CD14-positive monocyte (primary cell): ENCODE results near the gene MEG3. TPM values are rescaled to one million over a fixed set of nuclear protein-coding genes. Genes with fewer than 3 reads are reported as not detected.
A peak's percentile ranks its signal among the peaks of the same experiment; 100 is the strongest.

Source experiments
- DNase-seq, 3 donors: peaks; one replicate each; pipeline ENCODE4 v3.0.0-alpha.2; 2011 to 2022
- H2AFZ ChIP-seq: 2 replicates; pipeline ENCODE4 v1.6.0; 2012; ENCODE audit warnings: mild to moderate bottlenecking, low read depth, low read length, inconsistent platforms; ENCODE audit not compliant: insufficient read depth, poor library complexity, severe bottlenecking
- H3K27ac ChIP-seq, 2 donors: 1 replicate in 1 of 2; 2 replicates in 1 of 2; pipeline ENCODE4 v1.5.1; 2012 to 2013; ENCODE audit warnings: low read length in 2 of 2, control low read depth in 1 of 2, inconsistent platforms in 1 of 2, low read depth in 1 of 2, mild to moderate bottlenecking in 1 of 2
- H3K27me3 ChIP-seq, 2 donors: one replicate each; pipeline versions ENCODE4 v1.6.0 to v1.6.1; 2011 to 2013; ENCODE audit warnings: low read length in 2 of 2; ENCODE audit not compliant: control insufficient read depth in 2 of 2, insufficient read depth in 2 of 2
- H3K36me3 ChIP-seq, 2 donors: replicated peaks in 1 of 2; 1 replicate in 1 of 2; 2 replicates in 1 of 2; pipeline versions ENCODE4 v1.5.1 to v1.6.1; 2012 to 2013; ENCODE audit warnings: low read length in 2 of 2, control low read depth in 1 of 2, inconsistent platforms in 1 of 2, mild to moderate bottlenecking in 1 of 2; ENCODE audit not compliant: insufficient read depth in 2 of 2, control insufficient read depth in 1 of 2
- H3K4me1 ChIP-seq, 2 donors: 1 replicate in 1 of 2; 2 replicates in 1 of 2; pipeline versions ENCODE4 v1.5.1 to v1.6.1; 2012 to 2013; ENCODE audit warnings: low read length in 2 of 2, control low read depth in 1 of 2, inconsistent platforms in 1 of 2, mild to moderate bottlenecking in 1 of 2, moderate library complexity in 1 of 2; ENCODE audit not compliant: insufficient read depth in 2 of 2, control insufficient read depth in 1 of 2
- H3K4me2 ChIP-seq: replicated peaks from 2 replicates; pipeline ENCODE3; 2012; ENCODE audit warnings: low read length, moderate library complexity, mild to moderate bottlenecking; ENCODE audit not compliant: poor library complexity, severe bottlenecking; ENCODE audit errors: extremely low read depth
- H3K4me3 ChIP-seq, 3 experiments: fragments of 200-600 bp in 1 of 3; sonication (generic) in 1 of 3; replicated peaks in 1 of 3; 1 replicate in 2 of 3; 2 replicates in 1 of 3; pipeline ENCODE4 v1.5.1; 2011 to 2013; ENCODE audit warnings: low read length in 3 of 3, mild to moderate bottlenecking in 3 of 3, control low read depth in 2 of 3, low read depth in 2 of 3, inconsistent platforms in 1 of 3, moderate library complexity in 1 of 3
- H3K79me2 ChIP-seq: 2 replicates; pipeline ENCODE4 v1.6.0; 2012; ENCODE audit warnings: mild to moderate bottlenecking, control low read depth, inconsistent platforms, low read length, moderate library complexity; ENCODE audit not compliant: insufficient read depth
- H3K9ac ChIP-seq: 2 replicates; pipeline ENCODE4 v1.6.0; 2017; ENCODE audit warnings: low read length, mild to moderate bottlenecking; ENCODE audit not compliant: insufficient read depth, poor library complexity, severe bottlenecking
- H3K9me3 ChIP-seq, 2 donors: replicated peaks in 1 of 2; 1 replicate in 1 of 2; 2 replicates in 1 of 2; pipeline versions ENCODE4 v1.5.1 to v1.6.1; 2012 to 2013; ENCODE audit warnings: low read length in 2 of 2, control low read depth in 1 of 2; ENCODE audit not compliant: control insufficient read depth in 1 of 2, insufficient read depth in 1 of 2
- H4K20me1 ChIP-seq: 2 replicates; pipeline ENCODE4 v1.6.0; 2012; ENCODE audit warnings: mild to moderate bottlenecking, low read length, control low read depth, moderate library complexity; ENCODE audit not compliant: insufficient read depth
- H3K27ac Mint-ChIP-seq, 7 donors: one replicate each; pipeline ENCODE4 v1.8.0; 2020; ENCODE audit warnings: mild to moderate bottlenecking in 7 of 7, mixed read lengths in 7 of 7, moderate library complexity in 6 of 7, inconsistent platforms in 2 of 7
- H3K27me3 Mint-ChIP-seq, 3 donors: one replicate each; pipeline ENCODE4 v1.8.0; 2021 to 2022; ENCODE audit warnings: low read depth in 3 of 3, mild to moderate bottlenecking in 3 of 3, mixed read lengths in 3 of 3, moderate library complexity in 3 of 3, inconsistent platforms in 1 of 3
- H3K36me3 Mint-ChIP-seq, 2 donors: one replicate each; pipeline ENCODE4 v1.8.0; 2020; ENCODE audit warnings: mixed read lengths in 2 of 2, inconsistent platforms in 1 of 2, mild to moderate bottlenecking in 1 of 2
- H3K4me1 Mint-ChIP-seq: one replicate; pipeline ENCODE4 v1.8.0; 2020; ENCODE audit warnings: mild to moderate bottlenecking, mixed read lengths
- H3K4me3 Mint-ChIP-seq, 2 donors: one replicate each; pipeline ENCODE4 v1.8.0; 2020; ENCODE audit warnings: mild to moderate bottlenecking in 2 of 2, mixed read lengths in 2 of 2, moderate library complexity in 1 of 2
- H3K9me3 Mint-ChIP-seq, 7 donors: one replicate each; pipeline ENCODE4 v1.8.0; 2020 to 2022; ENCODE audit warnings: mixed read lengths in 7 of 7, mild to moderate bottlenecking in 6 of 7, moderate library complexity in 6 of 7, inconsistent platforms in 2 of 7
- WGBS: methylation state at CpG from one replicate; pipeline ENCODE4 v1.1.5; 2013; ENCODE audit warnings: missing lambda C conversion rate; ENCODE audit not compliant: insufficient coverage; 5-methylcytosine and 5-hydroxymethylcytosine counted together
- intact Hi-C, 2 donors: fragments of 100-400 bp; cut with micrococcal nuclease; formaldehyde crosslinking; loops; one replicate each; pipeline versions ENCODE4 v1.15.0 to v1.15.1; 2023
- polyA plus RNA-seq, 3 donors: library from polyadenylated mRNA; depleted of rRNA in 1 of 3; unstranded in 2 of 3; stranded (reverse) in 1 of 3; fragments of 300-500 nt in 2 of 3; fragments of >200 nt in 1 of 3; fragmentation: Illumina TruSeq in 2 of 3; gene quantifications; 1 replicate in 2 of 3; 2 replicates in 1 of 3; pipeline ENCODE4 v1.2.3, GENCODE V29; 2012 to 2021
- TF ChIP-seq, protein P1 (sequence below): fragments of 200-600 bp; IDR thresholded peaks from one replicate; pipeline ENCODE4 v1.8.0; 2022; ENCODE audit warnings: antibody characterized with exemption, mild to moderate bottlenecking

The MEG3 gene
- polyA plus RNA-seq, 3 donors, result 1.7 TPM; not detected in 2

GRCh38 chr14:100834794-100835547, 9.1 kb downstream of the MEG3 start:
- no peak overlapping the region for H3K9ac ChIP-seq
- peaks cover 0 to 4% (median 0%) of the 10 kb centered on the region in 7 donors for H3K9me3 Mint-ChIP-seq
- H3K4me3 Mint-ChIP-seq, result no peak overlapping the region
- no peaks in the 10 kb centered on the region for H3K4me1 Mint-ChIP-seq
- H3K4me3 ChIP-seq, result no peak overlapping the region
- no peak overlapping the region for H3K27ac ChIP-seq
- no peak for DNase-seq
- H3K27me3 ChIP-seq, result no peaks in the 10 kb centered on the region
- peaks cover 3 to 7% (median 6%) of the 10 kb centered on the region in 3 donors for H3K27me3 Mint-ChIP-seq
- no peak overlapping the region for H3K4me2 ChIP-seq
- 89% methylated on average over 21 of the region's 29 CpGs for WGBS
- peak overlapping the region in 1 of 7 donors; percentile 6 for H3K27ac Mint-ChIP-seq
- no peaks in the 10 kb centered on the region for H3K4me1 ChIP-seq
- no peaks in the 10 kb centered on the region for H4K20me1 ChIP-seq
- TF ChIP-seq, protein P1, sequence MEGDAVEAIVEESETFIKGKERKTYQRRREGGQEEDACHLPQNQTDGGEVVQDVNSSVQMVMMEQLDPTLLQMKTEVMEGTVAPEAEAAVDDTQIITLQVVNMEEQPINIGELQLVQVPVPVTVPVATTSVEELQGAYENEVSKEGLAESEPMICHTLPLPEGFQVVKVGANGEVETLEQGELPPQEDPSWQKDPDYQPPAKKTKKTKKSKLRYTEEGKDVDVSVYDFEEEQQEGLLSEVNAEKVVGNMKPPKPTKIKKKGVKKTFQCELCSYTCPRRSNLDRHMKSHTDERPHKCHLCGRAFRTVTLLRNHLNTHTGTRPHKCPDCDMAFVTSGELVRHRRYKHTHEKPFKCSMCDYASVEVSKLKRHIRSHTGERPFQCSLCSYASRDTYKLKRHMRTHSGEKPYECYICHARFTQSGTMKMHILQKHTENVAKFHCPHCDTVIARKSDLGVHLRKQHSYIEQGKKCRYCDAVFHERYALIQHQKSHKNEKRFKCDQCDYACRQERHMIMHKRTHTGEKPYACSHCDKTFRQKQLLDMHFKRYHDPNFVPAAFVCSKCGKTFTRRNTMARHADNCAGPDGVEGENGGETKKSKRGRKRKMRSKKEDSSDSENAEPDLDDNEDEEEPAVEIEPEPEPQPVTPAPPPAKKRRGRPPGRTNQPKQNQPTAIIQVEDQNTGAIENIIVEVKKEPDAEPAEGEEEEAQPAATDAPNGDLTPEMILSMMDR, result no peak
- intact Hi-C loops, result no loop called here
- no peak overlapping the region for H2AFZ ChIP-seq
- no peaks in the 10 kb centered on the region for H3K79me2 ChIP-seq
- H3K36me3 ChIP-seq, result no peaks in the 10 kb centered on the region
- no peaks in the 10 kb centered on the region for H3K36me3 Mint-ChIP-seq
- no peaks in the 10 kb centered on the region for H3K9me3 ChIP-seq

DNA sequence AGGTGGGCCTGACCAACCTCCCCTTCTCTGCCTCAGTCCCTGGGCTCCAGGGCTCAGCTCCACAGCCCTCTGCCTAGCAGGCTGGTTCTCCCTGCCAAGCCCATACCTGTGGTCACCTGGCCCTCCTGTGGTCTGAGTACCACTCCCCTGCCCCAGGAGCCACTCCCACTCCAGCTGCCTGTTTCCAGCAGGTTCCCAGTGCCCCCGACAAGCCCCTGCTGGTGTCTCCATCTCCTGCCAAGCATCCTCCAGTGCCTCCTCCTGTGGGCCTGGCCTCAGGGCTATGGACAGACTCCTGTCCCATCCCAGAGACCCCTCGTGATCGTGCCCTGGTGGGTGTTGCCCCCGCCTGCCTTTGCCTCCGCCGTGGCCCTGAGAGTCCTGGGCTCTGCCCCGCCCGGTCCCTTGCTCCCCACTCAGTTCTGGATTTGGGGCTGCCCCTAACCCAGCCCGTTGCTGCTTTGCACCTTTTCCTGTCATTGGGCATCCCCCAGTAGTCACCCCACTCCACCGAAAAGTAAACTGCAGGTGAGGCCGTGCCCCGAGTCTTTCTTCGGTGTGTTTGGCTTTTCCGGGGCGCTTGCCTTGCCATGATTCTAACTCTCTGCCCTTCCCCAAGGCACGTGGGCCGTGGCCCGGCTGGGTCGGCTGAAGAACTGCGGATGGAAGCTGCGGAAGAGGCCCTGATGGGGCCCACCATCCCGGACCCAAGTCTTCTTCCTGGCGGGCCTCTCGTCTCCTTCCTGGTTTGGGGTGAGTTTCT, 9.8 kb downstream of the MEG3 start:
- no peak overlapping the region for H3K4me2 ChIP-seq
- no peaks in the 10 kb centered on the region for H3K4me1 Mint-ChIP-seq
- H2AFZ ChIP-seq, result no peak overlapping the region
- H3K36me3 ChIP-seq, result no peaks in the 10 kb centered on the region
- no peaks in the 10 kb centered on the region for H3K27me3 ChIP-seq
- H4K20me1 ChIP-seq, result no peaks in the 10 kb centered on the region
- H3K9me3 ChIP-seq, result no peaks in the 10 kb centered on the region
- intact Hi-C loops, result no loop called here
- no peak overlapping the region for H3K4me3 Mint-ChIP-seq
- H3K27ac ChIP-seq, result no peak overlapping the region
- no peak for DNase-seq
- H3K27me3 Mint-ChIP-seq, result peaks cover 3 to 7% (median 6%) of the 10 kb centered on the region in 3 donors
- no peak overlapping the region for H3K9ac ChIP-seq
- WGBS, result 93% methylated on average over 19 of the region's 24 CpGs
- TF ChIP-seq, protein P1, result no peak
- H3K27ac Mint-ChIP-seq, result no peak overlapping the region
- H3K36me3 Mint-ChIP-seq, result no peaks in the 10 kb centered on the region
- H3K4me3 ChIP-seq, result no peak overlapping the region
- H3K4me1 ChIP-seq, result no peaks in the 10 kb centered on the region
- peaks cover 0 to 4% (median 0%) of the 10 kb centered on the region in 7 donors for H3K9me3 Mint-ChIP-seq
- H3K79me2 ChIP-seq, result no peaks in the 10 kb centered on the region
